GM21360 (cell line): ENCODE data around the gene FADD.

ENCODE experiments used
- ATAC-seq: cut with Tn5 transposase; IDR thresholded peaks from one replicate; pipeline ENCODE4 v1.9.1; 2021; ENCODE audit warnings: mild to moderate bottlenecking, moderate library complexity; ENCODE audit not compliant: unreplicated experiment

The FADD gene

GRCh38 chr11:70230840-70231710 lies 28.0 kb downstream of the FADD start:
- no peak for ATAC-seq

- ATAC-seq: no peak
Observed at GRCh38 chr11:70233034-70233433, 29.9 kb downstream of the FADD start.

- ATAC-seq: no peak
Observed at GRCh38 chr11:70233511-70233934, 30.4 kb downstream of the FADD start.

GRCh38 chr11:70233962-70234361 lies 30.9 kb downstream of the FADD start:
- no peak for ATAC-seq

- ATAC-seq: no peak
Observed at GRCh38 chr11:70240337-70240736, 37.2 kb downstream of the FADD start.

- ATAC-seq: no peak
Observed at GRCh38 chr11:70241709-70242108, 38.6 kb downstream of the FADD start.

- ATAC-seq: no peak
Observed at GRCh38 chr11:70242885-70243284, 39.8 kb downstream of the FADD start.

- no peak for ATAC-seq
Observed at GRCh38 chr11:70243912-70244652, 41.0 kb downstream of the FADD start.

GRCh38 chr11:70244698-70245097 lies 41.6 kb downstream of the FADD start:
- no peak for ATAC-seq

GRCh38 chr11:70246196-70246595 lies 43.1 kb downstream of the FADD start:
- no peak for ATAC-seq

- no peak for ATAC-seq
Observed at GRCh38 chr11:70247042-70247709, 44.1 kb downstream of the FADD start.

GRCh38 chr11:70247710-70248072 lies 44.6 kb downstream of the FADD start:
- no peak for ATAC-seq

- no peak for ATAC-seq
Observed at GRCh38 chr11:70250876-70251658, 48.0 kb downstream of the FADD start.

GRCh38 chr11:70251659-70252321 lies 48.7 kb downstream of the FADD start:
- no peak for ATAC-seq

- no peak for ATAC-seq
Observed at GRCh38 chr11:70252844-70253243, 49.7 kb downstream of the FADD start.

GRCh38 chr11:70255477-70256116 lies 52.5 kb downstream of the FADD start:
- ATAC-seq: no peak
